Natural killer cell (primary cell): Measurements from ENCODE around the gene SLC7A4. TPM values are rescaled to one million over a fixed set of nuclear protein-coding genes. Genes with fewer than 3 reads are reported as not detected.

Experiments
- ATAC-seq, 3 donors: fragments of 150-1000 bp in 2 of 3; fragments of 200-7000 bp in 1 of 3; cut with Tn5 transposase; 1 replicate in 1 of 3; 2 replicates in 2 of 3; pipeline ENCODE4 v1.10.0; 2021; ENCODE audit warnings: mild to moderate bottlenecking in 2 of 3, moderate library complexity in 2 of 3
- DNase-seq, 2 donors: peaks; one replicate each; pipeline versions ENCODE4 v3.0.0 to v3.0.0-alpha.2; 2013 to 2021; ENCODE audit warnings: mixed read lengths in 1 of 2
- H3K27ac ChIP-seq: one replicate; pipeline ENCODE4 v1.5.1; 2013; ENCODE audit warnings: mild to moderate bottlenecking, low read length
- H3K27me3 ChIP-seq: one replicate; pipeline ENCODE4 v1.6.1; 2013; ENCODE audit warnings: low read length; ENCODE audit not compliant: control insufficient read depth, insufficient read depth
- H3K36me3 ChIP-seq: one replicate; pipeline ENCODE4 v1.6.1; 2013; ENCODE audit warnings: low read length; ENCODE audit not compliant: control insufficient read depth, insufficient read depth
- H3K4me1 ChIP-seq: one replicate; pipeline ENCODE4 v1.6.1; 2013; ENCODE audit warnings: low read length; ENCODE audit not compliant: control insufficient read depth, insufficient read depth
- H3K4me3 ChIP-seq: one replicate; pipeline ENCODE4 v1.5.1; 2013; ENCODE audit warnings: low read length
- H3K9me3 ChIP-seq: one replicate; pipeline ENCODE4 v1.6.1; 2013; ENCODE audit warnings: low read length; ENCODE audit not compliant: control insufficient read depth, insufficient read depth
- H3K27ac Mint-ChIP-seq, 2 donors: one replicate each; pipeline ENCODE4 v1.8.0; 2022; ENCODE audit warnings: mild to moderate bottlenecking in 2 of 2, mixed read lengths in 2 of 2, moderate library complexity in 1 of 2
- H3K27me3 Mint-ChIP-seq, 2 donors: one replicate each; pipeline ENCODE4 v1.8.0; 2022; ENCODE audit warnings: low read depth in 2 of 2, mixed read lengths in 2 of 2
- H3K36me3 Mint-ChIP-seq: one replicate; pipeline ENCODE4 v1.8.0; 2022; ENCODE audit warnings: mixed read lengths
- H3K4me1 Mint-ChIP-seq, 2 donors: one replicate each; pipeline ENCODE4 v1.8.0; 2022; ENCODE audit warnings: mixed read lengths in 2 of 2
- H3K4me3 Mint-ChIP-seq: one replicate; pipeline ENCODE4 v1.8.0; 2022; ENCODE audit warnings: mild to moderate bottlenecking, moderate library complexity, mixed read lengths
- H3K9me3 Mint-ChIP-seq, 2 donors: one replicate each; pipeline ENCODE4 v1.8.0; 2022; ENCODE audit warnings: mixed read lengths in 2 of 2
- CTCF ChIP-seq: fragments of 200-600 bp; IDR thresholded peaks from one replicate; pipeline ENCODE4 v1.8.0; 2022; ENCODE audit warnings: antibody characterized with exemption
- WGBS: methylation state at CpG from one replicate; pipeline ENCODE4 v1.1.7; 2013; ENCODE audit warnings: missing lambda C conversion rate; ENCODE audit not compliant: insufficient coverage; 5-methylcytosine and 5-hydroxymethylcytosine counted together
- intact Hi-C: fragments of 100-400 bp; cut with micrococcal nuclease; formaldehyde crosslinking; loops from one replicate; pipeline ENCODE4 v1.14.2; 2022
- total RNA-seq, 4 donors: library from RNA; stranded (reverse); fragments of 120-200 nt in 1 of 4; gene quantifications; one replicate each; pipeline versions ENCODE4 v1.2.3 to v1.2.4, GENCODE V29; 2013 to 2022

SLC7A4 gene
- total RNA-seq, 3 donors from 2014 or later (not counting 1 experiment from before 2014, with no cell fraction given) = not detected

- H3K4me1 ChIP-seq = no peaks in the 10 kb centered on the region
- no peak overlapping the region for H3K27ac Mint-ChIP-seq
- ATAC-seq (no peak), DNase-seq (no peak)
- intact Hi-C loops = no loop called here
- no peak overlapping the region for H3K4me3 ChIP-seq
- H3K27ac ChIP-seq = no peak overlapping the region
- no peaks in the 10 kb centered on the region for H3K36me3 Mint-ChIP-seq
- H3K27me3 Mint-ChIP-seq = no peaks in the 10 kb centered on the region
- TF ChIP-seq CTCF = no peak
- no peaks in the 10 kb centered on the region for H3K4me1 Mint-ChIP-seq
- no peaks in the 10 kb centered on the region for H3K9me3 ChIP-seq
- H3K27me3 ChIP-seq = no peaks in the 10 kb centered on the region
- no peaks in the 10 kb centered on the region for H3K9me3 Mint-ChIP-seq
- WGBS = 89% methylated on average over 11 of the region's 11 CpGs
- no peaks in the 10 kb centered on the region for H3K36me3 ChIP-seq
- no peak overlapping the region for H3K4me3 Mint-ChIP-seq
Observed at GRCh38 chr22:21078916-21079315, 46.6 kb upstream of the SLC7A4 start.

DNA sequence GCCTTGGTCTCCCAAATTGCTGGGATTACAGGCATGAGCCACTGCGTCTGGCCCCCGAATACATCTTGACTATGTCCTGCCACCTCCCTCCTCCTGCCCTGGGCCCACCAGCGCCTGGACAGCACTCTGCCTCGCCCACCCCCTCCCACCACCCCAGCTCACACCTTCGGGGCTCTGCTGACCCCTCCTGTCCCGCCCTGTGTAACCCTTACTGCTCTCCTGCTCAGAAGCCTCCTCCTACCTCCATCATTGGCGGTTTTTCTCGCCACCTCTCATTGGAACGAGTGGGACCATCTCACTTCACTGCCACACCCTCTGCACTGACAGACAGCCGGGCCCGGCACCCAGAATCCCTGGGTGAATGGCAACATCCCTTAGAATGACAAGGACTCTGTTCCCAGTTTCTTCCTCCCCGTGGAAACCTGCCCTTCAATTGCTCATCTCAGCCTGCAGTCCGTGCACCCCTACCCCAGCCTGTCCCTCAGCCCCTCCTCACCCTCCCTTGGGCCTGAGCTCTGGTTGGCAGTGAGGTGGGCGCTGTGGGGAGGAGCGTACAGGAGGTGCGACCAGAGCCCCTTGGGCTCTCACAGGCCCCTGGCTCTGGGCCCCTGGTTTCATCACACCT, 45.6 kb upstream of the SLC7A4 start:
- no peaks in the 10 kb centered on the region for H3K27me3 Mint-ChIP-seq
- Histone ChIP-seq H3K4me3 (no peak overlapping the region), H3K27ac (no peak overlapping the region), H3K27me3 (no peaks in the 10 kb centered on the region), H3K36me3 (no peaks in the 10 kb centered on the region), H3K4me1 (no peaks in the 10 kb centered on the region), H3K9me3 (no peaks in the 10 kb centered on the region)
- no peak for ATAC-seq
- H3K9me3 Mint-ChIP-seq = no peaks in the 10 kb centered on the region
- no peak overlapping the region for H3K27ac Mint-ChIP-seq
- 79% methylated on average over 16 of the region's 16 CpGs for WGBS
- no peaks in the 10 kb centered on the region for H3K36me3 Mint-ChIP-seq
- DNase-seq = no peak
- H3K4me1 Mint-ChIP-seq = no peaks in the 10 kb centered on the region
- TF ChIP-seq CTCF = no peak
- intact Hi-C loops = no loop called here
- H3K4me3 Mint-ChIP-seq = no peak overlapping the region

- Histone ChIP-seq H3K27ac (no peak overlapping the region), H3K36me3 (no peaks in the 10 kb centered on the region), H3K4me1 (no peaks in the 10 kb centered on the region), H3K27me3 (no peaks in the 10 kb centered on the region), H3K4me3 (no peak overlapping the region), H3K9me3 (no peaks in the 10 kb centered on the region)
- Mint-ChIP-seq H3K4me1 (no peaks in the 10 kb centered on the region), H3K4me3 (no peak overlapping the region), H3K36me3 (no peaks in the 10 kb centered on the region), H3K27me3 (no peaks in the 10 kb centered on the region), H3K27ac (no peak overlapping the region), H3K9me3 (no peaks in the 10 kb centered on the region)
- DNase-seq (no peak), ATAC-seq (no peak)
- no peak for TF ChIP-seq CTCF
- 90% methylated on average over 21 of the region's 21 CpGs for WGBS
- intact Hi-C loops = no loop called here
Observed at GRCh38 chr22:21076912-21077625, 44.7 kb upstream of the SLC7A4 start.
